ENCODE results near the gene ZNF883.

ZNF883 gene

DNA sequence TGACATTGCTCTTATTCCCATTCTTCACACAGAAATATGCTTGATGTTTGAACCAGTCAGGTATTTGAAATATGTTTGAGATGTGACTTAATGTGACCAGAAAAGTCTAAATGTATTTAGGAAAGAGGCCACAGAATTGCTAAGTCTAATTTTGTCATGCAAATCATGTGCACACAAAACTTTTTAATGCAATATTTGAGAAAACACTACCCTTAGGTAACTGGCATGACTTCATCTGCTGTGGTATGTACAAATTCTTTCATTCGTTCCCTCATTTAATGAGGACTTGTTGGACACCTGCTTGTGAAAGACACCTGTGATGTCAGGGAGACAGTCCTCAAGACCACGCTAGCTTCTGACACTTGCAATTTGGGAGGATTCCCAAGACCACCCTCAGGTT is 100.3 kb downstream of the ZNF883 start:
- no peaks in the 10 kb centered on the region for H3K9me2 ChIP-seq (replicated peaks; ENCODE audit: low read depth, low read length)
- no peak overlapping the region for H3K4me2 ChIP-seq (ENCODE audit: low read depth, low read length, poor library complexity, severe bottlenecking)
- TF ChIP-seq, protein P1, sequence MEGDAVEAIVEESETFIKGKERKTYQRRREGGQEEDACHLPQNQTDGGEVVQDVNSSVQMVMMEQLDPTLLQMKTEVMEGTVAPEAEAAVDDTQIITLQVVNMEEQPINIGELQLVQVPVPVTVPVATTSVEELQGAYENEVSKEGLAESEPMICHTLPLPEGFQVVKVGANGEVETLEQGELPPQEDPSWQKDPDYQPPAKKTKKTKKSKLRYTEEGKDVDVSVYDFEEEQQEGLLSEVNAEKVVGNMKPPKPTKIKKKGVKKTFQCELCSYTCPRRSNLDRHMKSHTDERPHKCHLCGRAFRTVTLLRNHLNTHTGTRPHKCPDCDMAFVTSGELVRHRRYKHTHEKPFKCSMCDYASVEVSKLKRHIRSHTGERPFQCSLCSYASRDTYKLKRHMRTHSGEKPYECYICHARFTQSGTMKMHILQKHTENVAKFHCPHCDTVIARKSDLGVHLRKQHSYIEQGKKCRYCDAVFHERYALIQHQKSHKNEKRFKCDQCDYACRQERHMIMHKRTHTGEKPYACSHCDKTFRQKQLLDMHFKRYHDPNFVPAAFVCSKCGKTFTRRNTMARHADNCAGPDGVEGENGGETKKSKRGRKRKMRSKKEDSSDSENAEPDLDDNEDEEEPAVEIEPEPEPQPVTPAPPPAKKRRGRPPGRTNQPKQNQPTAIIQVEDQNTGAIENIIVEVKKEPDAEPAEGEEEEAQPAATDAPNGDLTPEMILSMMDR (conservative IDR thresholded peaks at IDR 0.05; ENCODE audit: low read length): no peak
- no peak for TF ChIP-seq EZH2phosphoT487 (IDR thresholded peaks at IDR 0.05; ENCODE audit: borderline replicate concordance)
- H3K9me3 ChIP-seq (ENCODE audit: insufficient read depth, low read depth, low read length): no peaks in the 10 kb centered on the region
- no peaks in the 10 kb centered on the region for H3F3A ChIP-seq (ENCODE audit: low read depth)
- no peak overlapping the region for H2AFZ ChIP-seq (ENCODE audit: low read length)
- no peaks in the 10 kb centered on the region for H3K27me3 ChIP-seq (ENCODE audit: insufficient read depth, low read length, poor library complexity, severe bottlenecking)
- no peaks in the 10 kb centered on the region for H3K79me2 ChIP-seq (ENCODE audit: insufficient read depth, low read length)
- H3K4me3 ChIP-seq (ENCODE audit: low read length, poor library complexity, severe bottlenecking): no peak overlapping the region
- no peaks in the 10 kb centered on the region for H4K20me1 ChIP-seq (ENCODE audit: insufficient read depth, low read length, poor library complexity, severe bottlenecking)
- no peaks in the 10 kb centered on the region for H3K36me3 ChIP-seq (ENCODE audit: insufficient read depth, low read length)
- H3K4me1 ChIP-seq (ENCODE audit: insufficient read depth, low read length, poor library complexity, severe bottlenecking): no peaks in the 10 kb centered on the region
- H3K9ac ChIP-seq (ENCODE audit: low read depth, low read length, poor library complexity, severe bottlenecking): no peak overlapping the region

All from Loucy (cell line).